GM19463 (cell line): Measurements from ENCODE around the gene BRD3OS.
"Not testable (repeated sequence)": the region's sequence is repeated elsewhere in the genome, so short reads cannot be mapped to it uniquely, and the experiment has no call there.

Experiments used
- ATAC-seq: cut with Tn5 transposase; IDR thresholded peaks from one replicate; pipeline ENCODE4 v1.9.1; 2021; ENCODE audit warnings: mild to moderate bottlenecking, moderate library complexity; ENCODE audit not compliant: unreplicated experiment

BRD3OS gene

DNA sequence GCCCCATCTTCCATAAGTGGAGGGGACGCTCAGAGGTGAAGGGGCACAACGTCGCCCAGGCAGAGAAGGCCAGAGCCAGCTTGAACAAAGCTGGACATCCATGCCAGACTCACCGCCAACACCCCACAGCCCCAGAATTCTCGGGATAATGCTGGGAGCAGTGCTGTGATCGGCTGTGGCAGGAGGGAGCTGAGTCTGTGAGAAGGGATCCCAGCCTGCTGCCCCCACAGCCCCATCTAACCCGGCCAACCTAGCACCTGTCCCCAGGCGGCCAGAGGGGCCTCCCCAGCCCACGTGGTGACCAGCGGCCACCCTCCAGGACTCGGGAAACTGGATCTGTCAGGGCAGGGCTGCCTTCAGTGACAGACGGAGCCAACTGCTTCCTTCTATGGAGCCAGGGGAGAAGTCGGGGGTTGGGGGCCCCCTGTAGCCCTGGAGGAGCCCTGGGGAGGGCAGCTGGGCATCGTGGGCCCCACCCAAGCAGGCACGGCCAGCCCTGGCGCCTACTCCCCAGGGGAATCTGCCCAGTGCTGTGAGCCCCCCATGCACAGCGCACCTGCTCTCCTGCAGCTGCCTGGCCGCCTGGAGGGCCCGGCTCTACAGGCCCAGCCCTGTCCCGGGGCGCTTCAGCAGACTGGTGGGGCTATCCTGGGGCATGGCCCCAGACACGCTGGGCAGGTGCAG, 36.5 kb downstream of the BRD3OS start:
- no peak for ATAC-seq

DNA sequence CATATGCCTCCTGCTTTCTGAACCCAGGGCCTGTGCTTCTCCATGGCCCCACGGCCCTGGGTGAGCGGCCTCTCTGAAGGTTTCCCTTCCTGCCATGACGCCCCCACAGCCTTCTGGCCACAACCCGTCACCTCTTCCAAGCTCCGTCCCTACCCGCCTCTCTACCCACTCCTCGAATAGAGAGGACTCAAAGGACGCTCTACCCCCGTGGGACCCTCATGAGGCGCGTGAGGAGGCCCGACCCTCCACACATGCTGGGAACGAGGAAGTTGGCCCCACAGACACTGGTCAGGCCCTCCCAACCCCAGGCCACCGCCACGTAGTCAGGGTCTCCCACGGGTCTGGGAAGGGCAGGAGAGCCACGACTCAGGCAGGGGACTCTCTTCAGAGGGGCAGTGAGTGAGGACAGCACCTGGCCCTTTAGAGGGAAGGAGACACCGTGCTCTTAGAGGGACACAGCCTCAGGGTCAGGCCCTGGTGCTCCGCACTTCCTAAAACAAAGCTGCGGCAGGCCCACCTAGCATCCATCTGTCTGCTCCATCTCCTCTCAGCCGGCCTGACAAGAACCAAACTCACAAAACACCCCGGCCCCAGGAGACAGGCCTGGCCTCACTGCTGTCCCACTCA, 37.3 kb downstream of the BRD3OS start:
- ATAC-seq: no peak

DNA sequence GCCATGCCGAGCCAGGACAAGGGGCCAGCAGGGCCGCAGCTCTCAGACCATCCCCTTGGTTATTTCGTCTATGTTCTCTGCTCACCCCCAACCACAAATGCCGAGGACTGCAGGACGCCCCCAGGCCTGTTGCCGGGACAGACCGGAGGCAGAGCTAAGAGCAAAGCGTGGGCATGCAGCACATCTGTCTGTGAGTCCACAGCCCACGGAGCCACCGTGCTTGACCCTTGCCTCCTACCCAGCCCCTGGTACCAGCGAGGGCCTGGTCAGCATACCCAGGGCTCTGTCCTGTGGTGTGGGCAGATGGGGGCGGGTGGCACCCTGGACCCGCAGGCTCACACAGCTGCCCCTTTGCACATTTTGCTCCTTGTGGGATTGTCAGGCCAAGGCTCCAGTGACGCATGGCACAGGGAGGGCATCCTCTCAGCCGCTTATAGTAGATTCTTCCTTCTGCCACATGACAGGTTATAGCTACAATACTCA, 37.8 kb downstream of the BRD3OS start:
- ATAC-seq: no peak

- ATAC-seq: no peak
Observed at GRCh38 chr9:134063571-134064450, 38.5 kb downstream of the BRD3OS start.

GRCh38 chr9:134064711-134065110, 39.4 kb downstream of the BRD3OS start:
- ATAC-seq: no peak

- no peak for ATAC-seq
Observed at GRCh38 chr9:134065612-134066419, 40.5 kb downstream of the BRD3OS start.

- no peak for ATAC-seq
Observed at GRCh38 chr9:134066526-134066912, 41.2 kb downstream of the BRD3OS start.

DNA sequence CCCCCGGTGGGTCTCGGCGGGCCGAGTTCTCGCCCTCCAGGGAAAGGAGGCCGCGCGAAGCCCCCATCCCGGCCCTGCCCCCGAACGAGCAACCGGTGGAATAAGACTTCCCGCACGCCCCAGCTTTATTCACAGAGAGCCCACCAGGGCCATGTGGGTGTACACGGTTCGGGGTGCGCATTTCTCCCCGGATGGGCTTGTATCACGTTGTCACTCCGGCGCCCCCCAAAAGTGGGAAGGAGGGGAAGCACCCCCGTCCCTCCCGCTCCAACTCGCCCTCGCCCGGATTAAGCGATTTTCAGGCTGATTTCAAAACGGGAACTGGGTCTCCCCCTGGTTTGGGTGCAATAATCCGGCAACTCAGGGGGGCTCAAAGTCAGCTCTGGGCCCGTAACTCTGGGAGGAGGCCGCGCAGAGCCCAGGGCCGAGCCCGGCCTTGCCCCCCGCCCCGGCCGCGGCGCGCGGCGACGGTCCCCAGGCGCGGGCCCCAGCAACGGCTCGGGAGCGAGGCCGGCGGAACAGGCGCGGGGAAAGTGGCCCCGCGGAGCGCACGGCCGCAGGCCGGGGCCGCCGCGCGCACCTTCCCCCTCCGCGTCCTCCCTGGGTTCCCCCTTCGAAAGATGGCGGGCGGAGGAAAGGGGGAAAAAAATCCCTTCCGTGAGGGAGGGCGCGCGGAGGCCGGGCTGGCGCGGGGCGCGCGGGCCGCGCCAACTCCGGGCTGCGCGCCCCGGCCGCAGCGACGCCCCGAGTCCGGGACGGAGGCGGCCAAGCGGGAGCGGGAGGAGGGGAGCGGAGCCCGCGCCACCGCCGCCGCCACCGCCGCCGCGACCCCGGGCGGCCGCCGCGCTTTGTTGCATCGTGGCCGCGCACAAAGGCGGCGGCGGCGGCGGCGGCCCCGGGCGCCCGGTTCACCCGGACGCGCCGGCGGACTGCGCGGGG, 41.9 kb downstream of the BRD3OS start:
- ATAC-seq: no peak

DNA sequence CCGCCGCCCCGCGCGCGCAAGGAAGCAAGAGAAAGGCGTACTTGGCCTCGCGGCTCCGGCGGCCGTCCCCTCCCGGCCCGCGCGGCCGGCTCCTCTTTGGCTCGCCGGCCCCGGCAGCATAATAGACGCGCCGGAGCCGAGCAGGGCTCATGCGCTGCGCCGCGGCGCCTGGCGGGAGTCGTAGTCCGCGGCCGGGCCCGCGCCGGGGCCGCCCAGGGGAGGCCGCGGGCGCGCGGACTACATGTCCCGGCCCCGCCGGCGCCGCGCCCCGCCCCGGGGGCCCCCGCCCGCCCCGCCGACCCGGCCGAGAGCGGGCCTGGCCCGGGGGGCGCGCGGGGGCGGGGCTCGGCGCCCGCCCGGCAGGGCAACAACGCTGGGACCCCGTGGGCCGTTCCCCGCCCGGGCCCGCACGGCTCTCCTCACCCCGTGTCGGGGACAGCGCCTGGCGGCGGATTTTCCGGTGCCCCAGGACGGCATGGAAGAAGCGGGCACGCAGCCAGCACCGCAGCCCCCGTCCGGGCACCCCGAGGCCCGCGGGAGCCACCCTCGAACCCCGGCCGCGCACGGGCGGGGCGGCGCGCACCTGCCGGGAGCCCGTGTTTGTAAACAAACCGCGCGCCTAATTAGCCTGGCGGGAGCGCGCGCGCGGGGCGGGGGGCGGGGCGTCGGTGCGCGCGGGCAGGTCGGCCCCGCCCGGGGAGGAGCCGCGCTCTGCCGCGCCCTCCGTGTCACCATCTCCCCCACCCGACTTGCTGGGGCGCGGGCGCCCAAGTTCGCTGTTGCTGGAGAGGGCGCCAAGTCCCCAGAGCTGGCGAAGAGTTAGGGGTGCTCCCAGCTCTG, 42.8 kb downstream of the BRD3OS start, which contains the start of gene BRD3:
Gene BRD3, minus strand, starts transcription at position 123 of the 840 bp plus-strand sequence. CDS start 14,549 bp downstream, outside the sequence.
- ATAC-seq: peak; percentile 67

DNA sequence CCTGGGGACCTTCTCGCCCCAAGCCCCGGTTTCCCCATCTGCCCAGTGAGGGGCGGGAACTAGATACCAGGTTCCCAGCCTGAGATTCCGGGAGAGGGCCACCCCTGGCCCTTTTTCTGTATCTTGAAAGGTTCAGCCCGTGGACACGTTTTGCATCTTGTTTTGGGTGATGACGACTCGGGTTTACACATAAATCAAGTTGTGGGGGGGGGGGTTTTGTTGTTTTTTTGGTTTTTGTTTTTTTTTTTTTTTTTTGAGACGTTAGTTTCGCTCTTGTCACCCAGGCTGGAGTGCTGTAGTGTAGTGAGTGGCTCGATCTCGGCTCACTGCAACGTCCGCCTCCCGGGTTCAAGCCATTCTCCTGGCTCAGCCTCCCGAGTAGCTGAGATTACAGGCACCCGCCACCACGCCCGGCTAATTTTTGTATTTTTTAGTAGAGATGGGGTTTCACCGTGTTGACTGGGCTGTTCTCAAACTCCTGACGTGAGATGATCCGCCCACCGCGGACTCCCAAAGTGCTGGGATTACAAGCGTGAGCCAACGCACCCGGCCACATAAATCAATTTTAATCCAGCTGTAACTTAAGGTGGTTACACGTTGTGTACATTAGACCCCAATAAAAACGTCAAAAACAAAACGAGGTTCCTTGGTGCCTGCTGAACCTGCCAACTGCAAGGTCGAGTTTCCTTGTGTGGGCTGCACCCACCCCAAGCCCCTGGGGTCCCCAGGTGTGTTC, 43.6 kb downstream of the BRD3OS start:
- no peak for ATAC-seq

DNA sequence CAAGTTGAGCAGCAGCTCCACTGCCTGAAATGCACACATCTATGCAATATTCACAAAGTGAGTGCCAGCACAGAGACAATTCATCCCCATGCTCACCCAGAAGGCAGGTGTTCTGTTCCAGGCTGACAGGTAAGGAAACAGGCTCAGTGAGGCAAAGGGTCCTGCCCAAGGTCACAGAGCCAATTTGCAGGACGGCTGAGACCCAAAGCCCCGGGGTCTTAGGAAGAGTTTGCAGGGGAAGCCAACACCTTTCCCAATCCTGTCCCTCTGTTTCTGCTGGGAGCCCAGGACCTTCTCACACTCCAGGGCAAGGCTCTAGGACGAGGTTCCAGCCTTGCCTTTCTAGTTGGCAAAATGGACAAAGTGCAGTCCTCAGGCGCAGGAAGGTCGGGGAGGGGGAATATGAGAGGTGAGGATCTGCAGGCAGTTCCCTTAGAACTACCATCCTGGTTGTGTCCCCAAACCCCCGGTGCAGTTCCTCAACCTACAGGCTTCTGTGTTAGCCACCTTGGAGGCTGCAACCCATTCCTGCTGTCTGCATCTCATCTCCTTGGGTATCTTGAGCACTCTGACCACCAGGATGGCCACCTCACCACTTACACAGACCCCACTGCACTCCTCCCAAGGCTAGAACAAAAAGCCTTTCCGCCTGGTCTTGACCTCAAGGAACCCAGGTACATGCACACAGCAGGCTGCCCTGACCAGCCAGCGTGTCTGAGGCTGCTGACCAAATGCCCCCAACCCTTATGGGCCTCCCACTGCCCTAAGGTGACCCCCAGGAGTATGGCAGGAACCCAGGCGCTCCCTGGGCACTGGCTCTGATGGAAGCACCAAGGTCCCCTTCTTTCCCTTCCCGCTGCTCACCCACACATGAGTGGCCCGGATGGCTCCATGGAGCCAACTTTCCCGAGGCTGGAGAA, 44.5 kb downstream of the BRD3OS start:
- ATAC-seq: no peak

DNA sequence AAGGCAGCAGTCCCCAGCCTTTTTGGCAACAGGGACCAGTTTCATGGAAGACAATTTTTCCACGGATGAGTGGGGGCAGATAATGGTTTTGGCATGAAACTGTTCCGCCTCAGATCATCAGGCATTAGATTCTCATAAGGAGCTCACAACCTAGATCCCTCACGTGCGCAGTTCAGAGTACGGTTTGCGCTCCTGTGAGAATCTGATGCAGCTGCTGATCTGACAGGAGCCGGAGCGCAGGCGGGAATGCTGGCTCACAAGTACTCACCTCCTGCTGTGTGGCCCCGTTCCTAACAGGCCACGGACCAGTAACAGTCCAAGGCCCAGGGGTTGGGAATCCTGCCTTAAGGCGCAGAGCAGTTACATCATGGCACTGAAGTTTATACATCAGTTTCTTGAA, 45.9 kb downstream of the BRD3OS start:
- no peak for ATAC-seq

- not testable (repeated sequence) for ATAC-seq
Observed at GRCh38 chr9:134072683-134073082, 47.4 kb downstream of the BRD3OS start.

DNA sequence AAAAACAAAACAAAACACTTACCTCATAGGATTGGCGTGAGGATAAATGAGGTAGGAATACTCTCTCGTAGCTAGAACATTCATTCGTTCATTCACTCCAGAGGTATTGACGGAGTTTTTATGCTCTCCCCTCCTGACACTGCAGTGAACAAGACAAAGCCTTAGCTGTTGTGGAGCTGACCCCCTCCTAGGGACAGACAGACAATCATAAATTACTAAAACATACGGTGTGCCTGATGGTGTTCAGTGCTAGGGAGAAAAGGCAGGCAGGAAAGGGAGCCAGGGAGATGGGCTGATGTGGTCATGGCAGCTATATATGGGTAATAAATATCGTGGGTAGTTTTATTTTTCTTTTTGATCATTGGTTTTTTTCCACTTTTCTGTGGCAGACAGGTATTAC, 48.2 kb downstream of the BRD3OS start:
- no peak for ATAC-seq

GRCh38 chr9:134075689-134076088, 50.4 kb downstream of the BRD3OS start:
- ATAC-seq: not testable (repeated sequence)

- no peak for ATAC-seq
Observed at GRCh38 chr9:134076644-134077043, 51.4 kb downstream of the BRD3OS start.
